ENCODE data around the gene PRAC1. TPM values are rescaled to one million over a fixed set of nuclear protein-coding genes. Genes with fewer than 3 reads are reported as not detected.

PRAC1 gene
- total and polyA plus RNA-seq, 2 donors (not counting 3 experiments of a cell fraction or from before 2014, with no cell fraction given) = not detected

GRCh38 chr17:48733632-48734328 is 11.5 kb upstream of the PRAC1 start:
- ChIA-PET CTCF (interaction anchor here (0.6 to 4.0 kb wide), 8 partner anchors 10 to 402 kb away, joined by 3 to 41 read pairs (median 3); partner anchors contain the start of gene PRAC2), POLR2A (no interaction called here)
- peaks cover 86 to 94% of the 10 kb centered on the region in 2 experiments for H3K27me3 ChIP-seq (ENCODE audit: control insufficient read depth in 2 of 2, insufficient read depth in 2 of 2, low read length in 2 of 2)
- H3K4me2 ChIP-seq (ENCODE audit: insufficient read depth, low read length) = no peak overlapping the region
- no peaks in the 10 kb centered on the region for H3K9me1 ChIP-seq (replicated peaks; ENCODE audit: control insufficient read depth, extremely low read depth, insufficient read depth, low read length)
- H3K4me3 ChIP-seq (replicated peaks in 1 of 3; ENCODE audit: insufficient read depth in 1 of 3, low read depth in 1 of 3, low read length in 3 of 3) = no peak overlapping the region
- BruUV-seq (replicated peaks) = no TSS peak
- TF ChIP-seq MYC (IDR thresholded peaks at IDR 0.05; ENCODE audit: low read depth, low read length) = no peak
- no peak for TF ChIP-seq POLR2A (IDR thresholded peaks at IDR 0.05; ENCODE audit: low read depth, low read length)
- TF ChIP-seq POLR2AphosphoS5 (IDR thresholded peaks at IDR 0.05; ENCODE audit: insufficient read depth, low read depth, low read length) = no peak
- TF ChIP-seq MAX (IDR thresholded peaks at IDR 0.05; ENCODE audit: insufficient read depth, insufficient read length) = no peak
- TF ChIP-seq CTCF (IDR thresholded peaks at IDR 0.05; ENCODE audit: extremely low read depth in 1 of 2, insufficient read depth in 1 of 2, low read depth in 1 of 2, low read length in 2 of 2) = no peak
- TF ChIP-seq JUN (IDR thresholded peaks at IDR 0.05; ENCODE audit: borderline replicate concordance, insufficient read depth, insufficient read length, low read depth) = no peak
- TF ChIP-seq FOS (IDR thresholded peaks at IDR 0.05; ENCODE audit: borderline replicate concordance, insufficient read depth, low read length) = no peak
- TF ChIP-seq EZH2 (IDR thresholded peaks at IDR 0.05; ENCODE audit: borderline replicate concordance, low read depth, low read length, severe bottlenecking) = no peak
- no peak for TF ChIP-seq GATA2 (IDR thresholded peaks at IDR 0.05; ENCODE audit: insufficient read depth, insufficient read length, low read depth, low read length)
- H3K4me1 ChIP-seq (ENCODE audit: control insufficient read depth, extremely low read depth, insufficient read depth, low read length) = no peaks in the 10 kb centered on the region
- no peak overlapping the region for H3K27ac ChIP-seq (ENCODE audit: insufficient read depth, low read depth, low read length)
- H3K9me3 ChIP-seq (replicated peaks; ENCODE audit: control insufficient read depth, insufficient read depth, low read length) = no peaks in the 10 kb centered on the region
- intact Hi-C loops (cut with micrococcal nuclease) (no loop called here), dilution Hi-C loops (cut with MboI; ENCODE audit: extremely low pct_ligation_motif_present, low sequenced_read_pairs) (no loop called here)
- DNase-seq (ENCODE audit: low read depth, low spot score) (no peak), FAIRE-seq (no peak)
- H3K36me3 ChIP-seq (ENCODE audit: control insufficient read depth in 2 of 2, extremely low read depth in 1 of 2, insufficient read depth in 2 of 2, low read length in 2 of 2) = no peaks in the 10 kb centered on the region
- no peaks in the 10 kb centered on the region for H3K79me2 ChIP-seq (ENCODE audit: control insufficient read depth, insufficient read depth, low read length)
- H2AFZ ChIP-seq (ENCODE audit: low read depth, low read length) = no peak overlapping the region
- no peaks in the 10 kb centered on the region for H4K20me1 ChIP-seq (replicated peaks; ENCODE audit: control insufficient read depth, extremely low read depth, insufficient read depth, low read length)
- no peak overlapping the region for H3K9ac ChIP-seq (replicated peaks; ENCODE audit: extremely low read depth, insufficient read depth, low read length)
